Measurements from ENCODE around the gene P3H4. TPM values are rescaled to one million over a fixed set of nuclear protein-coding genes. Genes with fewer than 3 reads are reported as not detected.

The P3H4 gene
- total RNA-seq, 4 donors from 2014 or later, result 8.5 to 18.6 (median 9.2) TPM

GRCh38 chr17:41772586-41773189, 39.1 kb downstream of the P3H4 start:
- Histone ChIP-seq H3K4me1 (peaks cover 76% of the 10 kb centered on the region), H3K27ac (peak overlapping the region; percentile 83), H3K36me3 (peaks cover 64% of the 10 kb centered on the region), H3K9me3 (no peaks in the 10 kb centered on the region), H3K4me3 (peak overlapping the region; percentile 17), H3K27me3 (no peaks in the 10 kb centered on the region)
- 61% methylated on average over 12 of the region's 19 CpGs for WGBS
- no peak for DNase-seq (ENCODE audit: low spot score in 2 of 2)
- TF ChIP-seq, protein P1, sequence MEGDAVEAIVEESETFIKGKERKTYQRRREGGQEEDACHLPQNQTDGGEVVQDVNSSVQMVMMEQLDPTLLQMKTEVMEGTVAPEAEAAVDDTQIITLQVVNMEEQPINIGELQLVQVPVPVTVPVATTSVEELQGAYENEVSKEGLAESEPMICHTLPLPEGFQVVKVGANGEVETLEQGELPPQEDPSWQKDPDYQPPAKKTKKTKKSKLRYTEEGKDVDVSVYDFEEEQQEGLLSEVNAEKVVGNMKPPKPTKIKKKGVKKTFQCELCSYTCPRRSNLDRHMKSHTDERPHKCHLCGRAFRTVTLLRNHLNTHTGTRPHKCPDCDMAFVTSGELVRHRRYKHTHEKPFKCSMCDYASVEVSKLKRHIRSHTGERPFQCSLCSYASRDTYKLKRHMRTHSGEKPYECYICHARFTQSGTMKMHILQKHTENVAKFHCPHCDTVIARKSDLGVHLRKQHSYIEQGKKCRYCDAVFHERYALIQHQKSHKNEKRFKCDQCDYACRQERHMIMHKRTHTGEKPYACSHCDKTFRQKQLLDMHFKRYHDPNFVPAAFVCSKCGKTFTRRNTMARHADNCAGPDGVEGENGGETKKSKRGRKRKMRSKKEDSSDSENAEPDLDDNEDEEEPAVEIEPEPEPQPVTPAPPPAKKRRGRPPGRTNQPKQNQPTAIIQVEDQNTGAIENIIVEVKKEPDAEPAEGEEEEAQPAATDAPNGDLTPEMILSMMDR (IDR thresholded peaks at IDR 0.05), result no peak
- TF ChIP-seq EP300 (IDR thresholded peaks at IDR 0.05) (no peak), POLR2A (IDR thresholded peaks at IDR 0.05) (no peak), POLR2AphosphoS5 (IDR thresholded peaks at IDR 0.05) (no peak)

DNA sequence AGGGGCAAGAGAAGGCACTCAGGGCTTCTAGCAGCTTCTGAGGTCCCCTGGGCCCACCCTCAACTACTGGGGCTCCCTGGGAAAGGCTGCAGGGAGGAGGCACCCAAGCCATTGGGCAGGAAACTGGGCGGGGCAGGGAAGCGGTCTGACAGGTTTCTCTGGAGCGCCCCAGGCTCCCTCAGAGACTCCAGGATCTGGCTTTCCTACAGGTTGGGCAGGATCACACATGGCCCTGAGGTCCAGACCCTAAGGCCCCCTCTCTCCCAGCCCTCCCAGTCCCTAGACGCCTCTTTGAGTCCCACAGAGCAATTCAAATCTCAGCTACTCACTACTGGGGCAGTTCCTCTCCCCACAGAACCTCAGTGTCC, 39.5 kb downstream of the P3H4 start:
- Histone ChIP-seq H3K9me3 (no peaks in the 10 kb centered on the region), H3K4me1 (peaks cover 71% of the 10 kb centered on the region), H3K27me3 (no peaks in the 10 kb centered on the region), H3K36me3 (peaks cover 69% of the 10 kb centered on the region), H3K27ac (peak overlapping the region; percentile 83), H3K4me3 (peak overlapping the region; percentile 17)
- DNase-seq (ENCODE audit: low spot score in 2 of 2), result peak in 1 of 2 donors; percentile 79
- WGBS, result 31% methylated on average over 3 of the region's 4 CpGs
- TF ChIP-seq POLR2A (IDR thresholded peaks at IDR 0.05), result no peak
- no peak for TF ChIP-seq POLR2AphosphoS5 (IDR thresholded peaks at IDR 0.05)
- TF ChIP-seq, protein P1 (IDR thresholded peaks at IDR 0.05), result no peak

DNA sequence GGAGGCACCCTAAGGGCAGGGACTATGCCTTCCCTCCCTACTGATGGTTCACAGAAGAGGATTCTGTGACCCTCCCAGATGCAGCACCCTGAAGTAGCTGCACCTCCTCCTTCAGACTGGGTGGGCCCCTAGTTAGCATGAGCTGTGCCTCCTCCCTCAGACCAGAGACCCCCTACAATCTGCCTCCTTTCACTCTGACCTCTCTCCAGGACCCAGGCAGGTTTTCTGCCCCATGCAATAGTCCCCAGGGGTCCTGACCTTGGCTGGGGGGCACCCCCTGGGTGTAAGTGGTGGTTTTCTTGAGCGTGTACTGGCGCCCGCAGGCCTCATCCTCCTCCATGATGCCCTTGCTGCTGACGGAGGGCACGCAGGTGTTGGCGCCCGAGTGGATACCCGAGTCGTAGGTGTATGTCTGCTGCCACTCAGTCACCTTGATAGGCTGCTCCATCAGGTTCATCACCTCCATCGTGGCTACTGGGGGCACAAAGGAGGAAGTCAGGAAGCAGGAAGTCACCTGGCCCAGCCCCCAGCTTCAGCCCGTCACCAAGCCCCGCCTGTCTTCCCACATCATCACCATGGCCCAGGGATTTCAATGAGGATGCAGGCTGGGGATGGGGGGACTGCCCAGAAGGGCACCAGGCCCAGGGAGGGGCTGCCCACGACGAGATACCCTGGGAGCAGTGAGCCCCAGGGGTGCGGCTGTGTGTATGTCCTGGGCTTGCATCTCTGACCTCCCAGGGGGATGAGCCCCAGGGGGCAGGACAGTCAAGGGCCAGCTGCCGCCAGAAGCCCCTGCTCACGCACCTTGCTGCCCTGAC, 40.2 kb downstream of the P3H4 start:
- peak overlapping the region; percentile 17 for H3K4me3 ChIP-seq
- no peaks in the 10 kb centered on the region for H3K9me3 ChIP-seq
- no peaks in the 10 kb centered on the region for H3K27me3 ChIP-seq
- peak overlapping the region; percentile 83 for H3K27ac ChIP-seq
- peaks cover 72% of the 10 kb centered on the region for H3K36me3 ChIP-seq
- WGBS, result 63% methylated on average over 14 of the region's 17 CpGs
- peak in 1 of 2 donors; percentile 59 for DNase-seq (ENCODE audit: low spot score in 2 of 2)
- TF ChIP-seq, protein P1 (IDR thresholded peaks at IDR 0.05), result no peak
- TF ChIP-seq POLR2A (IDR thresholded peaks at IDR 0.05) (no peak), POLR2AphosphoS5 (IDR thresholded peaks at IDR 0.05) (no peak), EP300 (IDR thresholded peaks at IDR 0.05) (no peak)
- peaks cover 65% of the 10 kb centered on the region for H3K4me1 ChIP-seq

DNA sequence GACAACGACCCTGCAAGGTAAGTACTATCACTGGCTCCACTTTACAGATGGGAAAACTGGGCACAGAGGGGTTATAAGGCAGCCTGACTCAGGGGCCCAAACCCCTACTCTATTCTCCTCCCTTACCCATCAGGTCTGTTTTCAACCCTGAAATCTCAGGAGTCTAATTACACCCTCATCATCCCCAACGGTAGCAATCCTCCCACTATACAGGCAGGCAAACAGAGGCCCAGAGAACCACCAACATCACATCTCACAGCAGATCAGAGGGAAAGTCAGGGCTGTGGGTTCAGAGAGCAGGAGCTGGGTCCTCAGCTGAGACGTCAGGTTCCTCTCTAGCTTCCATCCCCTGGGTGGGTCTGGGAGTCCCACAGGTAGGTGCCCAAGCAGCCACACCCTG, 41.8 kb downstream of the P3H4 start:
- Histone ChIP-seq H3K27ac (no peak overlapping the region), H3K9me3 (no peaks in the 10 kb centered on the region), H3K27me3 (no peaks in the 10 kb centered on the region), H3K4me3 (no peak overlapping the region), H3K36me3 (peaks cover 79% of the 10 kb centered on the region), H3K4me1 (peaks cover 49% of the 10 kb centered on the region)
- TF ChIP-seq POLR2A (IDR thresholded peaks at IDR 0.05), result no peak
- no peak for TF ChIP-seq POLR2AphosphoS5 (IDR thresholded peaks at IDR 0.05)
- TF ChIP-seq EP300 (IDR thresholded peaks at IDR 0.05), result no peak
- TF ChIP-seq, protein P1 (IDR thresholded peaks at IDR 0.05), result no peak
- DNase-seq (ENCODE audit: low spot score in 2 of 2), result no peak
- WGBS, result 42% methylated on average over 3 of the region's 3 CpGs

GRCh38 chr17:41769346-41769862, 42.3 kb downstream of the P3H4 start:
- no CpG with 5 or more reads among the region's 16 CpGs for WGBS
- Histone ChIP-seq H3K27ac (no peak overlapping the region), H3K4me1 (peaks cover 43% of the 10 kb centered on the region)

More at GRCh38 chr17:41769346-41769862, 42.3 kb downstream of the P3H4 start:
- Histone ChIP-seq H3K9me3 (no peaks in the 10 kb centered on the region), H3K36me3 (peaks cover 79% of the 10 kb centered on the region), H3K27me3 (no peaks in the 10 kb centered on the region), H3K4me3 (no peak overlapping the region)
- no peak for DNase-seq (ENCODE audit: low spot score in 2 of 2)
- no peak for TF ChIP-seq POLR2AphosphoS5 (IDR thresholded peaks at IDR 0.05)
- no peak for TF ChIP-seq POLR2A (IDR thresholded peaks at IDR 0.05)
- TF ChIP-seq, protein P1 (IDR thresholded peaks at IDR 0.05), result no peak
- no peak for TF ChIP-seq EP300 (IDR thresholded peaks at IDR 0.05)

All from suprapubic skin (tissue), 4 donors.